SK-N-SH (cell line): ENCODE data around the gene UBE3C. TPM values are rescaled to one million over a fixed set of nuclear protein-coding genes. Genes with fewer than 3 reads are reported as not detected.

ENCODE experiments used
- CTCF ChIA-PET: fragments of 300-600, 350-600 bp; formaldehyde crosslinking; extraction: SDS; loops from one replicate; lab custom pipeline; 2021; lab: Yijun Ruan, JAX
- POLR2A ChIA-PET: fragments of 350-600 bp; sonication (Branson Sonifier 250); formaldehyde crosslinking; extraction: SDS; loops from one replicate; lab custom pipeline; 2020; ENCODE audit warnings: antibody characterized with exemption, inconsistent platforms; lab: Yijun Ruan, JAX
- DNase-seq: peaks from one replicate; pipeline ENCODE4 v3.0.0; 2012
- H2AFZ ChIP-seq: fragments of 200-600 bp; sonication (generic); 2 replicates; pipeline ENCODE4 v1.8.1; 2016; ENCODE audit warnings: antibody characterized with exemption, mild to moderate bottlenecking, low read depth
- H3F3A ChIP-seq: fragments of 200-600 bp; sonication (generic); replicated peaks from 2 replicates; pipeline ENCODE3; 2016; ENCODE audit warnings: antibody characterized with exemption, mild to moderate bottlenecking; ENCODE audit not compliant: insufficient read depth
- H3K27ac ChIP-seq, 2 experiments: fragments of 200-500 bp in 1 of 2; fragments of 200-600 bp in 1 of 2; sonication (Bioruptor generic) in 1 of 2; sonication (generic), shearing (Covaris generic) in 1 of 2; 2 replicates each; pipeline versions ENCODE4 v1.5.1 to v1.6.1; 2014 to 2016; ENCODE audit warnings: low read depth in 2 of 2, inconsistent platforms in 1 of 2, low read length in 1 of 2, mild to moderate bottlenecking in 1 of 2, mixed read lengths in 1 of 2
- H3K27me3 ChIP-seq: fragments of 200-600 bp; sonication (generic), shearing (Covaris generic); 2 replicates; pipeline ENCODE4 v1.6.1; 2016; ENCODE audit warnings: mixed run types; ENCODE audit not compliant: insufficient read depth
- H3K36me3 ChIP-seq, 2 experiments: fragments of 200-500 bp in 1 of 2; fragments of 200-600 bp in 1 of 2; sonication (Bioruptor generic) in 1 of 2; sonication (generic) in 1 of 2; replicated peaks in 1 of 2; 2 replicates each; pipeline versions ENCODE3 to v1.5.1; 2014 to 2016; ENCODE audit warnings: low read length in 1 of 2, mild to moderate bottlenecking in 1 of 2; ENCODE audit not compliant: insufficient read depth in 2 of 2, control insufficient read depth in 1 of 2
- H3K4me1 ChIP-seq, 2 experiments: fragments of 200-500 bp in 1 of 2; fragments of 200-600 bp in 1 of 2; sonication (Bioruptor generic) in 1 of 2; sonication (generic), shearing (Covaris generic) in 1 of 2; 2 replicates each; pipeline versions ENCODE4 v1.5.1 to v1.6.1; 2014 to 2016; ENCODE audit warnings: low read depth in 1 of 2, low read length in 1 of 2, mixed run types in 1 of 2; ENCODE audit not compliant: insufficient read depth in 2 of 2, control insufficient read depth in 1 of 2
- H3K4me2 ChIP-seq: fragments of 200-600 bp; sonication (generic), shearing (Covaris generic); 2 replicates; pipeline ENCODE4 v1.6.1; 2017; ENCODE audit warnings: mixed run types
- H3K4me3 ChIP-seq, 2 experiments: fragments of 200-500 bp in 1 of 2; fragments of 200-600 bp in 1 of 2; sonication (Bioruptor generic) in 1 of 2; sonication (generic), shearing (Covaris generic) in 1 of 2; 2 replicates each; pipeline versions ENCODE4 v1.5.1 to v1.8.1; 2014 to 2016; ENCODE audit warnings: low read depth in 2 of 2, inconsistent platforms in 1 of 2, low read length in 1 of 2, mild to moderate bottlenecking in 1 of 2, mixed read lengths in 1 of 2, moderate library complexity in 1 of 2
- H3K79me2 ChIP-seq: fragments of 200-600 bp; sonication (generic); 2 replicates; pipeline ENCODE4 v1.8.1; 2017; ENCODE audit warnings: mild to moderate bottlenecking; ENCODE audit not compliant: insufficient read depth
- H3K9ac ChIP-seq: fragments of 200-600 bp; sonication (generic); 2 replicates; pipeline ENCODE4 v1.6.1; 2017; ENCODE audit warnings: mixed run types
- H3K9me2 ChIP-seq: fragments of 200-600 bp; sonication (generic); 2 replicates; pipeline ENCODE4 v1.6.1; 2017; ENCODE audit warnings: mixed run types
- H3K9me3 ChIP-seq: fragments of 200-600 bp; sonication (generic); 2 replicates; pipeline ENCODE4 v1.6.1; 2017; ENCODE audit warnings: mixed run types, mild to moderate bottlenecking, moderate library complexity
- H4K20me1 ChIP-seq: fragments of 200-600 bp; sonication (generic); 2 replicates; pipeline ENCODE4 v1.6.1; 2017; ENCODE audit warnings: mild to moderate bottlenecking, mixed run types; ENCODE audit not compliant: insufficient read depth
- ELF1 ChIP-seq: IDR thresholded peaks from 2 replicates; pipeline ENCODE4 v1.4.0; 2012
- EP300 ChIP-seq, 2 experiments: IDR thresholded peaks; 2 replicates each; pipeline versions ENCODE4 v1.4.0 to v1.6.1; 2012; ENCODE audit warnings: borderline replicate concordance in 1 of 2, low read depth in 1 of 2, low read length in 1 of 2
- EZH2phosphoT487 ChIP-seq: fragments of 200-600 bp; sonication (generic); IDR thresholded peaks from 2 replicates; pipeline ENCODE4 v1.6.1; 2017; ENCODE audit warnings: low read depth, mixed run types, mild to moderate bottlenecking, antibody characterized with exemption, moderate library complexity, borderline replicate concordance
- GABPA ChIP-seq: IDR thresholded peaks from 2 replicates; pipeline ENCODE4 v1.4.0; 2012; ENCODE audit warnings: low read depth, mild to moderate bottlenecking
- GATA2 ChIP-seq: sonication (generic); formaldehyde crosslinking; IDR thresholded peaks from 2 replicates; pipeline ENCODE4 v1.5.0; 2020; ENCODE audit warnings: mild to moderate bottlenecking, missing genetic modification reagents
- IRF3 ChIP-seq: fragments of 150-350 bp; IDR thresholded peaks from 2 replicates; pipeline ENCODE4 v1.6.1; 2016; ENCODE audit warnings: mild to moderate bottlenecking, low read depth, low read length
- MEF2A ChIP-seq: IDR thresholded peaks from 2 replicates; pipeline ENCODE4 v1.4.0; 2012; ENCODE audit warnings: low read depth, borderline replicate concordance
- MXI1 ChIP-seq: IDR thresholded peaks from 2 replicates; pipeline ENCODE4 v1.6.1; 2012; ENCODE audit warnings: mild to moderate bottlenecking, low read depth, low read length, improper control_type of control experiment
- NFIC ChIP-seq: IDR thresholded peaks from 2 replicates; pipeline ENCODE4 v1.4.0; 2012; ENCODE audit warnings: borderline replicate concordance
- RXRA ChIP-seq: IDR thresholded peaks from 2 replicates; pipeline ENCODE4 v1.4.0; 2012; ENCODE audit warnings: low read depth, mild to moderate bottlenecking, borderline replicate concordance
- SMC3 ChIP-seq: IDR thresholded peaks from 2 replicates; pipeline ENCODE4 v1.6.1; 2012; ENCODE audit warnings: low read depth, low read length, improper control_type of control experiment
- TAF1 ChIP-seq: IDR thresholded peaks from 2 replicates; pipeline ENCODE4 v1.6.1; 2012; ENCODE audit warnings: low read depth, mild to moderate bottlenecking, low read length, moderate library complexity, borderline replicate concordance
- TCF12 ChIP-seq: IDR thresholded peaks from 2 replicates; pipeline ENCODE4 v1.4.0; 2012
- WGBS: methylation state at CpG from one replicate; pipeline ENCODE4 v1.1.6; 2017; ENCODE audit warnings: low lambda C conversion rate; 5-methylcytosine and 5-hydroxymethylcytosine counted together
- polyA plus RNA-seq, 3 experiments: library from polyadenylated mRNA; depleted of rRNA; stranded (reverse); fragments of >200 nt; gene quantifications; 2 replicates each; pipeline ENCODE4 v1.2.3, GENCODE V29; 2012
- TF ChIP-seq, protein P1 (sequence below): IDR thresholded peaks from 2 replicates; pipeline ENCODE4 v1.6.1; 2012; ENCODE audit warnings: mild to moderate bottlenecking, low read depth, low read length, moderate library complexity

Gene UBE3C
- polyA plus RNA-seq, 1 of the 3 experiments (the other 2 are of a cell fraction), result 48.4 TPM

DNA sequence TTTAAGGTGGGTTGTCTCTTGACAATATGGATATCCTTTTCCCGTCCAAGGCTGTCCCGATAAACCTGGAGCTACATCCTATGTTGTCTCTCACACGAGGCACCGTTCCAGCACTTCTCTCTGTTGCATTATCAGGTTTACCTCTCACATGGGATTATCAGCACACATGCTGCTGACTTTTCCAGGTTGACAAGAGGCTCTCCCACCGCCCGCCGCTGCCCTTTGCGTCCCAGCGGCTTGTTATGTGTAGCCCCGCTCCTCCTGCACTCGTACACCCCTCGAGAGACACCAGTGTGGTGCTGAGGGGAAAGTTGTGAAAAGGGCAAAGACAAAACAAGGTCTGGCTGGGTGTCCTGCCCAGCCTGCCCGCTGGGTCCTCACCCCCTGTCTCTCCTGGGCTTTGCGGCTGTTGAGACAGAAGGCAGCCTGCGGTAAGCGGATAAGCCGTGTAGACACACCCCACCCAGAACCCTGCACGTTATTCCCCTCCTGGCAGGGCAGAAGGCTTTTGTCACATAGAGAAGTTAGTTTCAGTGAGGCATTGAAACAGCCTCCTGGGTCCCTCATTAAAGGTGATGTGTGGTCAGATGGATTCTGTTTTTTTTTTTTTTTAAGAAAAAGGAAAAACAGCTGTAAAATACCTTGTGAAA, 38.7 kb downstream of the UBE3C start:
- no peak overlapping the region for H2AFZ ChIP-seq
- peaks cover 0 to 28% of the 10 kb centered on the region in 2 experiments; a peak in 2 of 4 replicates for H3K4me1 ChIP-seq
- H3K27ac ChIP-seq, result no peak overlapping the region
- H4K20me1 ChIP-seq, result peaks cover 3% of the 10 kb centered on the region; the same call in 1 of the 2 replicates
- no peaks in the 10 kb centered on the region for H3K27me3 ChIP-seq
- no peak for DNase-seq
- H3K36me3 ChIP-seq, result peaks cover 77 to 86% of the 10 kb centered on the region in 2 experiments
- WGBS, result 87% methylated on average over 18 of the region's 18 CpGs
- TF ChIP-seq EZH2phosphoT487 (no peak), GATA2 (CRISPR knock-in tag) (no peak), TCF12 (no peak), IRF3 (no peak), SMC3 (no peak), NFIC (no peak), MXI1 (no peak), GABPA (no peak), MEF2A (no peak), TAF1 (no peak), EP300 (IDR thresholded peaks at IDR 0.05; ENCODE audit: borderline replicate concordance in 1 of 2, low read depth in 1 of 2, low read length in 1 of 2) (no peak), ELF1 (no peak), RXRA (no peak)
- TF ChIP-seq, protein P1, sequence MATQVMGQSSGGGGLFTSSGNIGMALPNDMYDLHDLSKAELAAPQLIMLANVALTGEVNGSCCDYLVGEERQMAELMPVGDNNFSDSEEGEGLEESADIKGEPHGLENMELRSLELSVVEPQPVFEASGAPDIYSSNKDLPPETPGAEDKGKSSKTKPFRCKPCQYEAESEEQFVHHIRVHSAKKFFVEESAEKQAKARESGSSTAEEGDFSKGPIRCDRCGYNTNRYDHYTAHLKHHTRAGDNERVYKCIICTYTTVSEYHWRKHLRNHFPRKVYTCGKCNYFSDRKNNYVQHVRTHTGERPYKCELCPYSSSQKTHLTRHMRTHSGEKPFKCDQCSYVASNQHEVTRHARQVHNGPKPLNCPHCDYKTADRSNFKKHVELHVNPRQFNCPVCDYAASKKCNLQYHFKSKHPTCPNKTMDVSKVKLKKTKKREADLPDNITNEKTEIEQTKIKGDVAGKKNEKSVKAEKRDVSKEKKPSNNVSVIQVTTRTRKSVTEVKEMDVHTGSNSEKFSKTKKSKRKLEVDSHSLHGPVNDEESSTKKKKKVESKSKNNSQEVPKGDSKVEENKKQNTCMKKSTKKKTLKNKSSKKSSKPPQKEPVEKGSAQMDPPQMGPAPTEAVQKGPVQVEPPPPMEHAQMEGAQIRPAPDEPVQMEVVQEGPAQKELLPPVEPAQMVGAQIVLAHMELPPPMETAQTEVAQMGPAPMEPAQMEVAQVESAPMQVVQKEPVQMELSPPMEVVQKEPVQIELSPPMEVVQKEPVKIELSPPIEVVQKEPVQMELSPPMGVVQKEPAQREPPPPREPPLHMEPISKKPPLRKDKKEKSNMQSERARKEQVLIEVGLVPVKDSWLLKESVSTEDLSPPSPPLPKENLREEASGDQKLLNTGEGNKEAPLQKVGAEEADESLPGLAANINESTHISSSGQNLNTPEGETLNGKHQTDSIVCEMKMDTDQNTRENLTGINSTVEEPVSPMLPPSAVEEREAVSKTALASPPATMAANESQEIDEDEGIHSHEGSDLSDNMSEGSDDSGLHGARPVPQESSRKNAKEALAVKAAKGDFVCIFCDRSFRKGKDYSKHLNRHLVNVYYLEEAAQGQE, result no peak
- no peak overlapping the region for H3K4me2 ChIP-seq
- H3K4me3 ChIP-seq, result no peak overlapping the region
- ChIA-PET CTCF (no interaction called here), POLR2A (no interaction called here)
- no peak overlapping the region for H3K9ac ChIP-seq
- H3K9me2 ChIP-seq, result no peaks in the 10 kb centered on the region
- no peaks in the 10 kb centered on the region for H3K9me3 ChIP-seq
- peaks cover 5% of the 10 kb centered on the region for H3F3A ChIP-seq
- peaks cover 17% of the 10 kb centered on the region; the same call in 1 of the 2 replicates for H3K79me2 ChIP-seq
